ENCODE measurements around the gene VDAC2.

The VDAC2 gene

GRCh38 chr10:75265856-75266255 lies 55.3 kb downstream of the VDAC2 start:
- no peak for DNase-seq (ENCODE audit: extremely low read depth, low read depth)
- no peak for TF ChIP-seq CTCF (IDR thresholded peaks at IDR 0.05; ENCODE audit: low read depth, low read length, missing control alignments)
- no peak overlapping the region for H3K4me3 ChIP-seq (replicated peaks; ENCODE audit: low read depth, low read length)

GRCh38 chr10:75266945-75267344 lies 56.3 kb downstream of the VDAC2 start:
- DNase-seq (ENCODE audit: extremely low read depth, low read depth): no peak
- no peak overlapping the region for H3K4me3 ChIP-seq (replicated peaks; ENCODE audit: low read depth, low read length)
- TF ChIP-seq CTCF (IDR thresholded peaks at IDR 0.05; ENCODE audit: low read depth, low read length, missing control alignments): no peak

- no peak for DNase-seq (ENCODE audit: extremely low read depth, low read depth)
- TF ChIP-seq CTCF (IDR thresholded peaks at IDR 0.05; ENCODE audit: low read depth, low read length, missing control alignments): no peak
- no peak overlapping the region for H3K4me3 ChIP-seq (replicated peaks; ENCODE audit: low read depth, low read length)
Measured at GRCh38 chr10:75269605-75270004, 59.0 kb downstream of the VDAC2 start.

- no peak overlapping the region for H3K4me3 ChIP-seq (replicated peaks; ENCODE audit: low read depth, low read length)
- TF ChIP-seq CTCF (IDR thresholded peaks at IDR 0.05; ENCODE audit: low read depth, low read length, missing control alignments): no peak
- no peak for DNase-seq (ENCODE audit: extremely low read depth, low read depth)
Measured at GRCh38 chr10:75272094-75272493, 61.5 kb downstream of the VDAC2 start.

- no peak for TF ChIP-seq CTCF (IDR thresholded peaks at IDR 0.05; ENCODE audit: low read depth, low read length, missing control alignments)
- H3K4me3 ChIP-seq (replicated peaks; ENCODE audit: low read depth, low read length): no peak overlapping the region
- no peak for DNase-seq (ENCODE audit: extremely low read depth, low read depth)
Measured at GRCh38 chr10:75272896-75273295, 62.3 kb downstream of the VDAC2 start.

- DNase-seq (ENCODE audit: extremely low read depth, low read depth): no peak
- no peak for TF ChIP-seq CTCF (IDR thresholded peaks at IDR 0.05; ENCODE audit: low read depth, low read length, missing control alignments)
- H3K4me3 ChIP-seq (replicated peaks; ENCODE audit: low read depth, low read length): no peak overlapping the region
Measured at GRCh38 chr10:75276069-75276872, 65.7 kb downstream of the VDAC2 start.

GRCh38 chr10:75280236-75280635 lies 69.6 kb downstream of the VDAC2 start:
- no peak for TF ChIP-seq CTCF (IDR thresholded peaks at IDR 0.05; ENCODE audit: low read depth, low read length, missing control alignments)
- no peak overlapping the region for H3K4me3 ChIP-seq (replicated peaks; ENCODE audit: low read depth, low read length)
- no peak for DNase-seq (ENCODE audit: extremely low read depth, low read depth)

Measured in HFF-Myc (cell line).